GM06990 (cell line): ENCODE measurements around the gene TRIM34.

Experiments used
- DNase-seq: peaks from one replicate; pipeline ENCODE4 v3.0.0-alpha.2; 2011; ENCODE audit not compliant: insufficient read length; ENCODE audit errors: extremely low read depth
- H3K27me3 ChIP-seq: replicated peaks from 2 replicates; pipeline ENCODE4 v1.6.0; 2011; ENCODE audit warnings: low read length; ENCODE audit not compliant: control insufficient read depth, insufficient read depth
- H3K36me3 ChIP-seq: 2 replicates; pipeline ENCODE4 v1.5.1; 2011; ENCODE audit warnings: low read length; ENCODE audit not compliant: control insufficient read depth, insufficient read depth
- H3K4me3 ChIP-seq: replicated peaks from 2 replicates; pipeline ENCODE4 v1.5.1; 2011; ENCODE audit warnings: low read depth, mild to moderate bottlenecking, control low read depth, low read length
- CTCF ChIP-seq: IDR thresholded peaks from 2 replicates; pipeline ENCODE4 v1.5.1; 2011; ENCODE audit warnings: low read length, control low read depth, mild to moderate bottlenecking, inconsistent platforms; ENCODE audit not compliant: insufficient read depth, poor library complexity, severe bottlenecking

The TRIM34 gene

GRCh38 chr11:5591613-5592012 lies 33.2 kb upstream of the TRIM34 start:
- no peaks in the 10 kb centered on the region for H3K27me3 ChIP-seq
- no peak for TF ChIP-seq CTCF
- H3K4me3 ChIP-seq, result no peak overlapping the region
- no peak for DNase-seq
- H3K36me3 ChIP-seq, result no peaks in the 10 kb centered on the region

- Histone ChIP-seq H3K36me3 (no peaks in the 10 kb centered on the region), H3K27me3 (no peaks in the 10 kb centered on the region), H3K4me3 (no peak overlapping the region)
- TF ChIP-seq CTCF, result no peak
- no peak for DNase-seq
Measured at GRCh38 chr11:5592615-5593014, 32.2 kb upstream of the TRIM34 start.

- DNase-seq, result no peak
- no peaks in the 10 kb centered on the region for H3K36me3 ChIP-seq
- TF ChIP-seq CTCF, result no peak
- no peak overlapping the region for H3K4me3 ChIP-seq
- H3K27me3 ChIP-seq, result no peaks in the 10 kb centered on the region
Measured at GRCh38 chr11:5593146-5593545, 31.7 kb upstream of the TRIM34 start.

- Histone ChIP-seq H3K4me3 (peak within 1 kb of the TSS; percentile 54), H3K36me3 (no peaks in the 10 kb centered on the region), H3K27me3 (no peaks in the 10 kb centered on the region)
- TF ChIP-seq CTCF, result no peak
- peak; percentile 11 for DNase-seq
Measured at GRCh38 chr11:5596607-5597201, 28.1 kb upstream of the TRIM34 start, which contains the start of gene TRIM6. Gene TRIM6, plus strand, starts transcription at chr11:5596637. Its CDS starts 261 bp downstream, at chr11:5596898.

- H3K4me3 ChIP-seq, result no peak overlapping the region
Measured at GRCh38 chr11:5597953-5598352, 26.8 kb upstream of the TRIM34 start.

More at GRCh38 chr11:5597953-5598352, 26.8 kb upstream of the TRIM34 start:
- no peak for DNase-seq
- Histone ChIP-seq H3K27me3 (no peaks in the 10 kb centered on the region), H3K36me3 (no peaks in the 10 kb centered on the region)
- no peak for TF ChIP-seq CTCF
